Spleen (tissue), 7 donors: Measurements from ENCODE around the gene GALNT17.

Experiments used
- POLR2A ChIP-seq, 3 donors: fragments of 450-650 bp; IDR thresholded peaks; one replicate each; pipeline ENCODE4 v1.5.1; 2017; ENCODE audit warnings: antibody characterized with exemption in 3 of 3, mild to moderate bottlenecking in 1 of 3
- POLR2AphosphoS5 ChIP-seq, 3 donors: sonication (generic); formaldehyde crosslinking; IDR thresholded peaks; one replicate each; pipeline ENCODE4 v1.5.1; 2017; ENCODE audit warnings: antibody characterized with exemption in 3 of 3
- TF ChIP-seq, protein P1 (sequence below), 11 experiments: fragments of 200-600 bp in 7 of 11; fragments of 450-650 bp in 4 of 11; sonication (generic) in 4 of 11; IDR thresholded peaks in 8 of 11; conservative IDR thresholded peaks in 3 of 11; 1 replicate in 7 of 11; 2 replicates in 4 of 11; pipeline versions ENCODE4 v1.4.0 to v1.8.0; 2016 to 2021; ENCODE audit warnings: antibody characterized with exemption in 11 of 11, inconsistent platforms in 4 of 11, mild to moderate bottlenecking in 1 of 11
- donor health status: DM: no; HTN: no; CAD: no; lungs with moderate emphysema.
- donor health status: DM: no; HTN: no; CAD: no.
- donor health status: DM: no; HTN: no; CAD: no.

DNA sequence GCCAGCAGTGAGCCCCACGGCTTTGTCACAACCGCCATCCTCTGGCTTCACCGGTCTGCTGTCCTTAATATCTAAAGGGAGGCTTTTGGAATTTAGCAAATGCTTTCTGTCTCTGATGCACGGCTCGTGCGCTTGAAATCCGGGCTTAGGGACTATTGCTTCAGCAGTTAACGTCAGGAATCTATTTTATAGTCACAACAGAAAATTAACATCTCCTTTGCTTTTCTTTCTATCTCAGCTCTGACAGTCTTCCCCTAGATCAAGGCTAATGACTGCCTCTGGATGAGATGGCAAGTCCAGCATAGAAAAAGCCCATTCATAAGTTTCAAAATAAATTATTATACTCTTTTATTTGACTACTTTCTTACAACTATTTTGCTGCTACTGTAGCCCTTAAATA, 423.8 kb downstream of the GALNT17 start:
- TF ChIP-seq, protein P1, sequence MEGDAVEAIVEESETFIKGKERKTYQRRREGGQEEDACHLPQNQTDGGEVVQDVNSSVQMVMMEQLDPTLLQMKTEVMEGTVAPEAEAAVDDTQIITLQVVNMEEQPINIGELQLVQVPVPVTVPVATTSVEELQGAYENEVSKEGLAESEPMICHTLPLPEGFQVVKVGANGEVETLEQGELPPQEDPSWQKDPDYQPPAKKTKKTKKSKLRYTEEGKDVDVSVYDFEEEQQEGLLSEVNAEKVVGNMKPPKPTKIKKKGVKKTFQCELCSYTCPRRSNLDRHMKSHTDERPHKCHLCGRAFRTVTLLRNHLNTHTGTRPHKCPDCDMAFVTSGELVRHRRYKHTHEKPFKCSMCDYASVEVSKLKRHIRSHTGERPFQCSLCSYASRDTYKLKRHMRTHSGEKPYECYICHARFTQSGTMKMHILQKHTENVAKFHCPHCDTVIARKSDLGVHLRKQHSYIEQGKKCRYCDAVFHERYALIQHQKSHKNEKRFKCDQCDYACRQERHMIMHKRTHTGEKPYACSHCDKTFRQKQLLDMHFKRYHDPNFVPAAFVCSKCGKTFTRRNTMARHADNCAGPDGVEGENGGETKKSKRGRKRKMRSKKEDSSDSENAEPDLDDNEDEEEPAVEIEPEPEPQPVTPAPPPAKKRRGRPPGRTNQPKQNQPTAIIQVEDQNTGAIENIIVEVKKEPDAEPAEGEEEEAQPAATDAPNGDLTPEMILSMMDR (IDR thresholded peaks at IDR 0.05 in 8 of 11, conservative IDR thresholded peaks at IDR 0.05 in 3 of 11) = no peak
- TF ChIP-seq POLR2AphosphoS5 (IDR thresholded peaks at IDR 0.05) = no peak
- TF ChIP-seq POLR2A (IDR thresholded peaks at IDR 0.05) = no peak
